Kidney (tissue), 14 donors: ENCODE measurements around the gene TXNDC5. TPM values are rescaled to one million over a fixed set of nuclear protein-coding genes. Genes with fewer than 3 reads are reported as not detected.

Source experiments
- DNase-seq, 5 donors: peaks; one replicate each; pipeline ENCODE4 v3.0.0-alpha.2; 2013 to 2020
- FAIRE-seq: peaks from 2 replicates; lab custom pipeline; 2012; peaks lifted over from hg19 to GRCh38; lab: Jason Lieb, UNC
- H3K27ac ChIP-seq, 2 donors: one replicate each; pipeline ENCODE4 v1.7.0; 2013; ENCODE audit warnings: low read depth in 2 of 2, low read length in 2 of 2, inconsistent platforms in 1 of 2
- H3K27me3 ChIP-seq: one replicate; pipeline ENCODE4 v1.7.1; 2013; ENCODE audit warnings: low read length, inconsistent platforms; ENCODE audit not compliant: control insufficient read depth, insufficient read depth
- H3K36me3 ChIP-seq, 3 donors: one replicate each; pipeline versions ENCODE4 v1.7.0 to v1.7.1; 2013; ENCODE audit warnings: low read length in 3 of 3, control low read depth in 1 of 3, inconsistent platforms in 1 of 3; ENCODE audit not compliant: insufficient read depth in 3 of 3, control insufficient read depth in 2 of 3
- H3K4me1 ChIP-seq, 3 donors: one replicate each; pipeline versions ENCODE4 v1.7.0 to v1.7.1; 2013; ENCODE audit warnings: low read length in 3 of 3, inconsistent platforms in 1 of 3, low read depth in 1 of 3; ENCODE audit not compliant: control insufficient read depth in 2 of 3, insufficient read depth in 2 of 3
- H3K4me3 ChIP-seq, 3 donors: one replicate each; pipeline versions ENCODE4 v1.7.0 to v1.8.1; 2013; ENCODE audit warnings: low read length in 3 of 3, control low read depth in 1 of 3, inconsistent platforms in 1 of 3
- H3K9ac ChIP-seq, 3 donors: one replicate each; pipeline versions ENCODE4 v1.7.0 to v1.7.1; 2013; ENCODE audit warnings: low read length in 3 of 3, control low read depth in 1 of 3, inconsistent platforms in 1 of 3
- H3K9me3 ChIP-seq, 3 donors: one replicate each; pipeline versions ENCODE4 v1.7.0 to v1.7.1; 2013; ENCODE audit warnings: low read length in 3 of 3, control low read depth in 1 of 3, inconsistent platforms in 1 of 3; ENCODE audit not compliant: control insufficient read depth in 2 of 3, insufficient read depth in 1 of 3
- intact Hi-C: fragments of 100-400 bp; cut with DNase I; formaldehyde crosslinking; loops from one replicate; pipeline ENCODE4 v1.11.1; 2022
- polyA plus RNA-seq: library from polyadenylated mRNA; stranded (reverse); fragments of 350-450 nt; fragmentation: Illumina TruSeq; extraction: RNeasy Lipid Tissue Mini Kit (QIAGEN cat#74804); gene quantifications from one replicate; pipeline ENCODE4 v1.2.3, GENCODE V29; 2014; ENCODE audit warnings: low read depth, low replicate concordance; ENCODE audit not compliant: insufficient read depth
- total RNA-seq: library from RNA; stranded (reverse); fragmentation: NEBNext Ultra II Directional; extraction: Animal tissue kit (Norgen Biotek cat#: 25700); gene quantifications from one replicate; pipeline ENCODE4 v1.2.1, GENCODE V29; 2021
- TF ChIP-seq, protein P1 (sequence below): IDR thresholded peaks from 3 replicates; pipeline ENCODE4 v1.5.1; 2012; ENCODE audit warnings: mild to moderate bottlenecking, moderate library complexity, borderline replicate concordance; ENCODE audit not compliant: insufficient read depth; ENCODE audit errors: extremely low read depth
- donor health status: control.
- donor health status: control.
- donor health status: control.
- donor health status: control.
- donor health status: control.
- donor health status: DM: yes; HTN: yes; CAD: no.
- donor health status: Normal renal cell carcinoma (clear cell type).

The TXNDC5 gene
- total and polyA plus RNA-seq, 2 donors from 2014 or later, result 73.5 to 153 TPM

DNA sequence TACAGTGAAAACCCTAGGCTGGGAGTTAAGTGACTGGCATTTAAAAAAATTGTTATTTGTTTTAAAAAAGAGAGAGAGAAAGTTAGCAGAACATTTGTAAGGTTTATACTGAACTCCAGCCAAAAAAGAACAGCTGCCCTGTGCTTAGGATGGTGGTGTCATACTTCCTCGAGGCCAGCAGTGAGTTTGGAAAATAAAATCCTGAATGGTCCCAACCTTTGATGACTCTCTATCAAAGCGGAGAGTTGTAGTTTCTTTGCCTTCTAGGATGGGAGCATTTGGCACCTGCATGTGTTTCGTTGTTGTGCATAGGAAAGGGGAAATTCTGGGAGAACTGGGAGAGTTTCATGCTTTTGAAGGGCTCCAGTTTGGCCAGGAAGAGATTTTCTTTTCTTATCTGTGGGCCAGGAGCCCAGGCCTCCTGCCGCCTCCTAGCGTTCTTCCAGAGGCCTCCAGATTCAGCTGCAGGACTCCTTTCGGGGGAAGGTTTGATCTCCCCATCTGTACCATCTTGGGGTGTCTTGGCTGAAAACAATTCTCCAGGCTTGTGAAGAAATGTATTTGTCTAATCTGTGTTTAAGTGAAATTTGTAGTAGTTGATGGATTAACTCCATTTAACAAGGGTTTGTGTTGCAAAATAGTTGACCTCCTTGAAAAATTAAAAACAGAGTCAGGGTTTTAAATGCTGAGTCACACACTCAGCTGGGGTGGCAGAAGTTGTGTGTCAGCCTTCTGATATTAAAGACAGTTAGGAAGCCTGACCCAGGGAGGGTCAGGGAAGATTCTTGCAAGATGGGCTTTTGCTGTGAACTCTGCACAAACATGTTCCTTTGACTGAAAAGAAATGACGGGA lies 63.4 kb downstream of the TXNDC5 start:
- Histone ChIP-seq H3K4me3 (no peak overlapping the region), H3K9me3 (no peaks in the 10 kb centered on the region), H3K4me1 (no peaks in the 10 kb centered on the region), H3K36me3 (no peaks in the 10 kb centered on the region), H3K27ac (no peak overlapping the region), H3K9ac (no peak overlapping the region), H3K27me3 (no peaks in the 10 kb centered on the region)
- TF ChIP-seq, protein P1, sequence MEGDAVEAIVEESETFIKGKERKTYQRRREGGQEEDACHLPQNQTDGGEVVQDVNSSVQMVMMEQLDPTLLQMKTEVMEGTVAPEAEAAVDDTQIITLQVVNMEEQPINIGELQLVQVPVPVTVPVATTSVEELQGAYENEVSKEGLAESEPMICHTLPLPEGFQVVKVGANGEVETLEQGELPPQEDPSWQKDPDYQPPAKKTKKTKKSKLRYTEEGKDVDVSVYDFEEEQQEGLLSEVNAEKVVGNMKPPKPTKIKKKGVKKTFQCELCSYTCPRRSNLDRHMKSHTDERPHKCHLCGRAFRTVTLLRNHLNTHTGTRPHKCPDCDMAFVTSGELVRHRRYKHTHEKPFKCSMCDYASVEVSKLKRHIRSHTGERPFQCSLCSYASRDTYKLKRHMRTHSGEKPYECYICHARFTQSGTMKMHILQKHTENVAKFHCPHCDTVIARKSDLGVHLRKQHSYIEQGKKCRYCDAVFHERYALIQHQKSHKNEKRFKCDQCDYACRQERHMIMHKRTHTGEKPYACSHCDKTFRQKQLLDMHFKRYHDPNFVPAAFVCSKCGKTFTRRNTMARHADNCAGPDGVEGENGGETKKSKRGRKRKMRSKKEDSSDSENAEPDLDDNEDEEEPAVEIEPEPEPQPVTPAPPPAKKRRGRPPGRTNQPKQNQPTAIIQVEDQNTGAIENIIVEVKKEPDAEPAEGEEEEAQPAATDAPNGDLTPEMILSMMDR, result no peak
- DNase-seq (no peak), FAIRE-seq (no peak)
- intact Hi-C loops, result no loop called here

DNA sequence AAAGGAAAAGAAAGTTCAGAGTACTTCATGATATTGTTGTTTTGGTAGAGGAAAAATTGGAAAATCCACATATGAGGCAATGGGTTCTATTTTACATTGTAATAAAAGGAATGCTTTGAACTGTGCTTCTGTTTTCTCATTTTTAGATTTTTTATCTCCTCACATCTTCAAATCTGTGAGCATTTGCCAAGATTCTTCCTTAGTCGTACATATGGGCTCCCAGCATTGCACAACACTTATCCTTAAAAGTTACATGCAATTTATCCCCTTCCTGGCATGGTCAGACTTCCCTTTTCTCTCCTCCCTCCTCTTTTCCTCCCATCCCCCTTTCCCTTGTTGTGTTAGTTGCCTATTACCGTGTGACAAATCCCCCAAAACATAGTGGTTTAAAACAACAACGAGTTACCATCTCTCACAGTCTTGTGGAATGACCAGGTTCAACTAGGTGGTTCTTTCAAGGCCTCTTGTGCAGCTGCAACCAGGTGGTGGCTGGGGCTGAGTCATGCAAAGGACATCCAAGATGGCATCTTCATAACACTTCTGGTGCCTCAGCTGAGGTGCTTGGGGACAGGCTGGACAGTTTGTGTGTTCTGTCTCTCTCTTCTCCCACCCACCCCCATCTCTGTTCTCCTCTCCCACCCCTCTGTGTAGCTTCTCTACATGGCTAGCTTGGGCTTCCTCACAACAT lies 68.7 kb downstream of the TXNDC5 start:
- Histone ChIP-seq H3K4me3 (no peak overlapping the region), H3K9ac (no peak overlapping the region), H3K27me3 (no peaks in the 10 kb centered on the region), H3K9me3 (no peaks in the 10 kb centered on the region), H3K27ac (no peak overlapping the region), H3K36me3 (no peaks in the 10 kb centered on the region), H3K4me1 (no peaks in the 10 kb centered on the region)
- FAIRE-seq (no peak), DNase-seq (no peak)
- intact Hi-C loops, result no loop called here
- TF ChIP-seq, protein P1, result no peak

DNA sequence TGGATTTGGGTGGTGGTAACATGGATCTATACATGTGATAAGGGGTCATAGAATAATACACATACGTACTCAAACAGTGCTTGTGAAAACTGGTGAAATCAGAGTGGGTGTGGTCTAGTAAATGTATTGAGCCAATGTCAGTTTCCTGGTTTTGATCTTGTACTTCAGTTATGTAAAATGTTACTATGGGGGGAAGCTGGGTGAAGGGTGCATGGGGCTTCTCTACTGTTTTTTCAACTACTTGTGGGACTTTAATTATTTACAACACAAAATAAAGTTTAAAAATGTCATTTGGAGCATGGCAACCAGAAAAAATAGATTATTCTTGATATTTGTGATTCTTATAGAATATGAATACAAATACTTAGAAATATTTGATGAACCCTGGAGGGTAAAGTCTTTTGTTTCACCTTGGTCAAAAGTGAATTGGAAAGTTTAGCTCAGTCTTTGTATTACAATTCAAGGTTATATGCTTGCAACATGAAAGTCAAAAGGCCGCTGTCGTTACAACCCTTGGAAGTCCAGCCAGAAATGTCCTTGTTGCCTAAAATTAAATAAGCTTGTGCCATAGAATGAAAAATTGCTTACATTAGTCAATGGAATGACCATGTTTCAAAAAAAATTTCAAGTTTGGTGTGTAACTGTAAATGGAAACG lies 74.1 kb downstream of the TXNDC5 start:
- intact Hi-C loops, result no loop called here

More for the DNA sequence above, 74.1 kb downstream of the TXNDC5 start:
- Histone ChIP-seq H3K36me3 (no peaks in the 10 kb centered on the region), H3K9me3 (no peaks in the 10 kb centered on the region), H3K9ac (no peak overlapping the region), H3K27me3 (no peaks in the 10 kb centered on the region), H3K27ac (no peak overlapping the region), H3K4me1 (no peaks in the 10 kb centered on the region), H3K4me3 (no peak overlapping the region)
- TF ChIP-seq, protein P1, result no peak
- no peak for FAIRE-seq
- DNase-seq, result no peak
